Heart left ventricle (tissue), 16 donors: ENCODE data around the gene NCBP2. TPM values are rescaled to one million over a fixed set of nuclear protein-coding genes. Genes with fewer than 3 reads are reported as not detected.

ENCODE experiments used
- ATAC-seq, 4 donors: fragments of 200-7000 bp; cut with Tn5 transposase; one replicate each; pipeline ENCODE4 v1.9.1; 2020 to 2022; ENCODE audit warnings: moderate library complexity in 4 of 4, mild to moderate bottlenecking in 3 of 4, moderate number of reproducible peaks in 1 of 4
- DNase-seq, 5 donors: peaks; one replicate each; pipeline ENCODE4 v3.0.0-alpha.2; 2020
- H3K27ac ChIP-seq, 12 donors: fragments of 200-600 bp; sonication (generic) in 4 of 12; one replicate each; pipeline versions ENCODE4 v1.5.0 to v1.8.0; 2016 to 2022; ENCODE audit warnings: mild to moderate bottlenecking in 2 of 12
- H3K27me3 ChIP-seq, 9 donors: fragments of 200-600 bp; sonication (generic) in 2 of 9; one replicate each; pipeline versions ENCODE4 v1.5.1 to v1.8.0; 2016 to 2022; ENCODE audit warnings: mild to moderate bottlenecking in 3 of 9
- H3K36me3 ChIP-seq, 9 donors: fragments of 200-600 bp; sonication (generic) in 2 of 9; one replicate each; pipeline versions ENCODE4 v1.5.0 to v1.8.0; 2018 to 2022; ENCODE audit warnings: mild to moderate bottlenecking in 2 of 9
- H3K4me1 ChIP-seq, 12 donors: fragments of 200-600 bp; sonication (generic) in 4 of 12; one replicate each; pipeline versions ENCODE4 v1.5.0 to v1.8.0; 2016 to 2022; ENCODE audit warnings: mild to moderate bottlenecking in 3 of 12
- H3K4me3 ChIP-seq, 12 donors: fragments of 200-600 bp; sonication (generic) in 4 of 12; one replicate each; pipeline versions ENCODE4 v1.5.0 to v1.8.0; 2017 to 2022; ENCODE audit warnings: mild to moderate bottlenecking in 9 of 12, moderate library complexity in 4 of 12
- H3K9me3 ChIP-seq, 12 donors: fragments of 200-600 bp; sonication (generic) in 4 of 12; one replicate each; pipeline versions ENCODE4 v1.5.0 to v1.8.0; 2016 to 2022; ENCODE audit warnings: mild to moderate bottlenecking in 1 of 12
- POLR2A ChIP-seq, 2 donors: fragments of 450-650 bp; IDR thresholded peaks; one replicate each; pipeline ENCODE4 v1.6.1; 2017; ENCODE audit warnings: antibody characterized with exemption in 2 of 2, mild to moderate bottlenecking in 2 of 2, moderate library complexity in 2 of 2
- WGBS, 4 donors: extraction: QIAGEN DNeasy Blood & Tissue Kit in 2 of 4; methylation state at CpG; one replicate each; pipeline versions ENCODE4 v1.1.5 to v1.1.7; 2013 to 2018; 5-methylcytosine and 5-hydroxymethylcytosine counted together
- intact Hi-C, 10 donors: fragments of 100-400 bp; cut with DNase I; formaldehyde crosslinking; loops; one replicate each; pipeline versions ENCODE4 v1.11.1 to v1.14.2; 2022
- polyA plus RNA-seq, 2 donors: library from polyadenylated mRNA; stranded (reverse); fragments of 200-250 nt; gene quantifications; one replicate each; pipeline ENCODE4 v1.2.3, GENCODE V29; 2013
- total RNA-seq, 9 donors: library from RNA; depleted of rRNA in 2 of 9; stranded (reverse); fragments of >200 nt in 2 of 9; fragmentation: NEBNext Ultra II Directional in 3 of 9; extraction: Animal tissue kit (Norgen Biotek cat#: 25700) in 3 of 9; gene quantifications; one replicate each; pipeline versions ENCODE4 v1.1.0 to v1.2.4, GENCODE V29; 2016 to 2023
- TF ChIP-seq, protein P1 (sequence below), 12 donors: fragments of 200-600 bp; sonication (generic) in 4 of 12; IDR thresholded peaks; one replicate each; pipeline versions ENCODE4 v1.5.0 to v1.8.0; 2018 to 2022; ENCODE audit warnings: antibody characterized with exemption in 12 of 12, mild to moderate bottlenecking in 5 of 12
- donor health status: ischemic (EF 13 %, LVEDD 7.1; RV severe dilation, severe dysfunction).
- donor health status: healthy with polysubstance abuse.
- donor health status: DM: no; HTN: yes; CAD: no.
- donor health status: DM: no; HTN: no; CAD: no.
- donor health status: ischemic (EF 25% LVEDD 6.9; RV normal size, moderate dysfunction).
- donor health status: ischemic (EF 25% LVEDD 5.7; RV mildly dilated, moderate dysfunction).
- donor health status: healthy.
- donor health status: DM: yes; HTN: yes; CAD: no.
- donor health status: ischemic (EF 35%, LVEDD 5.7; RV mildly dilated, moderate dysfunction).
- donor health status: nonischemic (EF 11% LVEDD 7.7; RV severe dilation, severe dysfunction).
- donor health status: DM: yes; HTN: yes; CAD: no.
- donor health status: PGD.
- donor health status: ischemic (EF 29% LVEDD 5.4; RV normal size, mild dysfunction).
- donor health status: nonischemic (EF 23%, LVEDD 6.1; RV moderate dilation, normal function).

NCBP2 gene
- total and polyA plus RNA-seq, 11 donors: 20.7 to 55.5 (median 38.9) TPM

- DNase-seq: no peak
- H3K4me3 ChIP-seq: no peak overlapping the region
- TF ChIP-seq, protein P1, sequence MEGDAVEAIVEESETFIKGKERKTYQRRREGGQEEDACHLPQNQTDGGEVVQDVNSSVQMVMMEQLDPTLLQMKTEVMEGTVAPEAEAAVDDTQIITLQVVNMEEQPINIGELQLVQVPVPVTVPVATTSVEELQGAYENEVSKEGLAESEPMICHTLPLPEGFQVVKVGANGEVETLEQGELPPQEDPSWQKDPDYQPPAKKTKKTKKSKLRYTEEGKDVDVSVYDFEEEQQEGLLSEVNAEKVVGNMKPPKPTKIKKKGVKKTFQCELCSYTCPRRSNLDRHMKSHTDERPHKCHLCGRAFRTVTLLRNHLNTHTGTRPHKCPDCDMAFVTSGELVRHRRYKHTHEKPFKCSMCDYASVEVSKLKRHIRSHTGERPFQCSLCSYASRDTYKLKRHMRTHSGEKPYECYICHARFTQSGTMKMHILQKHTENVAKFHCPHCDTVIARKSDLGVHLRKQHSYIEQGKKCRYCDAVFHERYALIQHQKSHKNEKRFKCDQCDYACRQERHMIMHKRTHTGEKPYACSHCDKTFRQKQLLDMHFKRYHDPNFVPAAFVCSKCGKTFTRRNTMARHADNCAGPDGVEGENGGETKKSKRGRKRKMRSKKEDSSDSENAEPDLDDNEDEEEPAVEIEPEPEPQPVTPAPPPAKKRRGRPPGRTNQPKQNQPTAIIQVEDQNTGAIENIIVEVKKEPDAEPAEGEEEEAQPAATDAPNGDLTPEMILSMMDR (IDR thresholded peaks at IDR 0.05): no peak
- TF ChIP-seq POLR2A (IDR thresholded peaks at IDR 0.05): no peak
- H3K36me3 ChIP-seq: no peaks in the 10 kb centered on the region
- intact Hi-C loops: loop anchor here in 1 of 10 donors (10.0 kb wide), 1 partner anchor 418 kb away; no protein-coding TSS in a partner anchor
- H3K27me3 ChIP-seq: no peaks in the 10 kb centered on the region
- no peaks in the 10 kb centered on the region for H3K9me3 ChIP-seq
- WGBS, 4 donors: 83 to 94% (median 91%) methylated on average over 10 of the region's 10 CpGs
- H3K27ac ChIP-seq: no peak overlapping the region
- ATAC-seq: no peak
- peaks cover 0 to 10% (median 6%) of the 10 kb centered on the region in 12 donors for H3K4me1 ChIP-seq
These were observed 20.8 kb upstream of the NCBP2 start for GRCh38 chr3:196962930-196963630.

DNA sequence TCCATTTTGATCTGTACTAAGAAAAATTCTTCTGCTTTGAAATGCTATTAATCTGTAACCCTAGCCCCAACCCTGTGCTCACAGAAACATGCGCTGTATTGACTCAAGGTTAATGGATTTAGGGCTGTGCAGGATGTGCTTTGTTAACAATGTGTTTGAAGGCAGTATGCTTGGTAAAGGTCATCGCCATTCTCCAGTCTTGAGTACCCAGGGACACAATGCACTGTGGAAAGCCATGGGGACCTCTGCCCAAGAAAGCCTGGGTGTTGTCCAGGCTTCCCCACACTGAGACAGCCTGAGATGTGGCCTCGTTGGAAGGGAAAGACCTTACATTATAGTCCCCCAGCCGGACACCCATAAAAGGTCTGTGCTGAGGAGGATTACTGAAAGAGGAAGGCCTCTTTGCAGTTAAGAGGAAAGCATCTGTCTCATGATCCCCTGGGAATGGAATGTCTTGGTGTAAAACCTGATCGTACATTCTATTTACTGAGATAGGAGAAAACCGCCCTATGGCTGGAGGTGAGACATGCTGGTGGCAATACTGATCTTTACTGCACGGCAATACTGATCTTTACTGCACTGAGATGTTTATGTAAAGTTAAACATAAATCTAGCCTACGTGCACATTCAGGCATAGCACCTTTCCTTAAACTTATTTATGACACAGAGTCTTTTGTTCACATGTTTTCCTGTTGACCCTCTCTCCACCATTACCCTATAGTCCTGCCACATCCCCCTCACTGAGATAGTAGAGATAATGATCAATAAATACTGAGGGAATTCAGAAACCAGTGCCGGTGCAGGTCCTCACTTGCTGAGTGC lies 20.0 kb upstream of the NCBP2 start:
- no peak overlapping the region for H3K27ac ChIP-seq
- no peaks in the 10 kb centered on the region for H3K27me3 ChIP-seq
- no peak for DNase-seq
- H3K4me3 ChIP-seq: no peak overlapping the region
- TF ChIP-seq POLR2A (IDR thresholded peaks at IDR 0.05): no peak
- TF ChIP-seq, protein P1 (IDR thresholded peaks at IDR 0.05): no peak
- H3K4me1 ChIP-seq: peaks cover 0 to 3% (median 0%) of the 10 kb centered on the region in 12 donors
- 82 to 88% (median 86%) methylated on average over 9 of the region's 9 CpGs for WGBS, 4 donors
- intact Hi-C loops: loop anchor here in 1 of 10 donors (10.0 kb wide), 1 partner anchor 418 kb away; no protein-coding TSS in a partner anchor
- H3K9me3 ChIP-seq: no peaks in the 10 kb centered on the region
- no peak for ATAC-seq
- H3K36me3 ChIP-seq: no peaks in the 10 kb centered on the region

GRCh38 chr3:196954832-196955231 lies 12.5 kb upstream of the NCBP2 start:
- WGBS, 4 donors: 80 to 90% (median 82%) methylated on average over 7 of the region's 7 CpGs
- Histone ChIP-seq H3K4me3 (no peak overlapping the region), H3K27ac (no peak overlapping the region), H3K9me3 (no peaks in the 10 kb centered on the region), H3K27me3 (no peaks in the 10 kb centered on the region), H3K4me1 (no peaks in the 10 kb centered on the region), H3K36me3 (peaks cover 0 to 10% (median 4%) of the 10 kb centered on the region in 9 donors)
- TF ChIP-seq, protein P1 (IDR thresholded peaks at IDR 0.05): no peak
- no peak for TF ChIP-seq POLR2A (IDR thresholded peaks at IDR 0.05)
- no peak for DNase-seq
- no peak for ATAC-seq
- intact Hi-C loops: no loop called here

- WGBS, 4 donors: 84 to 94% (median 88%) methylated on average over 3 of the region's 3 CpGs
- H3K27ac ChIP-seq: no peak overlapping the region
- H3K4me3 ChIP-seq: no peak overlapping the region
- ATAC-seq (no peak), DNase-seq (no peak)
- no peaks in the 10 kb centered on the region for H3K27me3 ChIP-seq
- no peaks in the 10 kb centered on the region for H3K9me3 ChIP-seq
- no peak for TF ChIP-seq POLR2A (IDR thresholded peaks at IDR 0.05)
- TF ChIP-seq, protein P1 (IDR thresholded peaks at IDR 0.05): no peak
- peaks cover 0 to 10% (median 4%) of the 10 kb centered on the region in 9 donors for H3K36me3 ChIP-seq
- intact Hi-C loops: no loop called here
- no peaks in the 10 kb centered on the region for H3K4me1 ChIP-seq
These were observed 9.0 kb upstream of the NCBP2 start for GRCh38 chr3:196951371-196951770.
